Hepatocyte (in vitro differentiated cells): ENCODE data around the gene AGRP.

Source experiments
- CTCF ChIP-seq: fragments of 200-600 bp; sonication (generic); IDR thresholded peaks from 2 replicates; pipeline ENCODE4 v1.5.1; 2016; ENCODE audit warnings: antibody characterized with exemption, mild to moderate bottlenecking; ENCODE audit not compliant: poor library complexity
- EZH2 ChIP-seq: fragments of 200-600 bp; sonication (generic); IDR thresholded peaks from 2 replicates; pipeline ENCODE4 v1.6.1; 2016; ENCODE audit warnings: antibody characterized with exemption, mild to moderate bottlenecking, borderline replicate concordance
- EZH2phosphoT487 ChIP-seq: fragments of 200-600 bp; sonication (generic); IDR thresholded peaks from one replicate; pipeline ENCODE4 v1.6.1; 2018; ENCODE audit warnings: antibody characterized with exemption, mild to moderate bottlenecking, low read depth, moderate library complexity; ENCODE audit not compliant: unreplicated experiment, severe bottlenecking

GRCh38 chr16:67517661-67518423 is 34.5 kb upstream of the AGRP start:
- TF ChIP-seq EZH2 (no peak), CTCF (no peak), EZH2phosphoT487 (no peak)
